Measurements from ENCODE around the gene PER1.

Gene PER1

DNA sequence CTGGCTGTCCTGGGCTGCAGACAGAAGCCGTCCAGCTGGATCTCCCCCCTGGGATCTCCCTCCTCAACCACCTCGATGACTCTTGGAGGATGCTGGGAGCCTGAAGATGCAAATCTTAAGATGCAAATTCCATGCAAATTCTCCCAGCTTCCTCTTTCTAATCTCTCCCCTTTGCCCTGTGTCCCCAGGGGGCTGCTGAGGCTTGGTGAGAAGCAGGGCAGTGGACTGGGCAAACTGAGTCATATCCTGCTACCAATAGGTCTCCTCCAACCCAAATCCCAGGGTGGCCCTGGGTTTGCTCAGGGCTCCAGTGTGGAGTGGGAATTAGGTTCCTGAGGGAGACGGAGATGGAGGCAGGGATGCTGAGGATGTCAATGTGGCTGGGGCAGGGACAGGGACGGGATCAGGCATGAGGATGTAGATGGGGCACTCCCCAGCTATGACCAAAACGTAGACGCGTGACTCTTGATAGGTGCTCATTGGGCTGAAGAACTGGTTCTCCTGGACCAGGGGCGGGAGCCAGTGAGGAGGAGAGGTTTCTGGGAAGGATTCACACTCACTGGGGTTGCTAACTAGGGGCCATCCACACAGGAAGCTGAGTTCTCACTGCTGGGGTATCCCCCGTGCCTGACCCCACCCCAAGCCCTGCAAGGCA lies 61.0 kb downstream of the PER1 start:
- DNase-seq: no peak

Data from DMS79 (cell line).